GM10847 (cell line): Measurements from ENCODE around the gene PPP1R8.

Experiments
- POLR2A ChIP-seq: IDR thresholded peaks from 2 replicates; pipeline ENCODE4 v1.6.1; 2011; ENCODE audit not compliant: insufficient read length; ENCODE audit errors: extremely low read depth

PPP1R8 gene

DNA sequence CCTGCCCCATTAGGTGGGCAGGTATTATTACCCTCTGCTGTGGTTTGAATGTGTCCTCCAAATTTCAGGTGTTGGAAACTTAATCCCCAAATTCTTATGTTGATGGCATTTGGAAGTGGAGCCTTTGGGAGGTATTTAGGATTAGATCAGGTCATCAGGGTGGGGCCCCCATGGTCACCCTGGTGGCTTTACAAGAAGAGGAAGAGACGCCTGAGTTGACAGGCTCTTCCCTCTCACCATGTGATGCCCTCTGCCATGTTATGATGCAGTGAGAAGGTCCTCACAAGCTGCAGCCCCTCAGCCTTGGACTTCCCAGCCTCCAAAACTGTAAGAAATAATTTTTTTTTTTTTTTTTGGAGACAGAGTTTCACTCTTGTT is 32.9 kb downstream of the PPP1R8 start:
- no peak for TF ChIP-seq POLR2A

DNA sequence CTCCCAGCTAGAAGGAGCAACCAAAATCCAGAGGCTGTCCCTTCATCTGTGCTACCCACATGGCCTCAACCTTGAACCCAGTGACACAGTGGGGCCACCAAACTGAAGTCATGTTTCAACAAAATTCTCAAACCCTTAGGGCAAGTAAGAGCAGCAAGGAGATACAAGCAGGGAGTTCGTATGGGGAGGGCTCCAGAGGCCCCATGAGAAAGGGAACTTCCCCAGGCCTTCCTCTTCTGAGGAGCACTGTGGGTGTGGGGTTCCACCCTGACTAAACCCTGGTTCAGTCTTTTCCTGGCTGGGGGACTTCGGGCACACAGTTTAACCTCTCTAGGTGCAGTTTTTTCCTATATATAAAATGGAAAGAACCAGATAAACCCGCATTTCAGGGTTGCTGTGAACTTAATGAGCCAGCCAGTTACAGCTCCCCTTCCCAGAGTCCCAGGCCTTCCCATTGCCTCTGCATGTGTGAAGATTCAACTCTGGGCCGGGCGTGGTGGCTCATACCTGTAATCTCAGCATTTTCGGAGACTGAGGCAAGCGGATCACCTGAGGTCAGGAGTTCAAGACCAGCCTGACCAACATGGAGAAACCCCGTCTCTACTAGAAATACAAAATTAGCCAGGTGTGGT is 33.8 kb downstream of the PPP1R8 start:
- TF ChIP-seq POLR2A, result no peak

DNA sequence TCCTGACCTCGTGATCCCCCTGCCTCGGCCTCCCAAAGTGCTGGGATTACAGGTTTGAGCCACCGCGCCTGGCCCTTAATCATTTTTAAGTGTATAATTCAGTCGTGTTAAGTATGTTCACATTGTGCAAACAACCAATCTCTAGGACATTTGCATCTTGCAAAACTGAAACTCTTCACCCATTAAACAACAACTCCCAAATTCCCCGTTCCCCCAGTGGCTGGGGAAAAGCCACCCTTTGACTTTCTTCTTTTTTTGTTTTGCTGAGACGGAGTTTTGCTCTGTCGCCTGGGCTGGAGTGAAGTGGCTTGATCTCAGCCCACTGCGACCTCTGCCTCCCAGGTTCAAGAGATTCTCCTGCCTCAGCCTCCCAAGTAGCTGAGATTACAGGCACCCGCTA is 35.2 kb downstream of the PPP1R8 start:
- no peak for TF ChIP-seq POLR2A

DNA sequence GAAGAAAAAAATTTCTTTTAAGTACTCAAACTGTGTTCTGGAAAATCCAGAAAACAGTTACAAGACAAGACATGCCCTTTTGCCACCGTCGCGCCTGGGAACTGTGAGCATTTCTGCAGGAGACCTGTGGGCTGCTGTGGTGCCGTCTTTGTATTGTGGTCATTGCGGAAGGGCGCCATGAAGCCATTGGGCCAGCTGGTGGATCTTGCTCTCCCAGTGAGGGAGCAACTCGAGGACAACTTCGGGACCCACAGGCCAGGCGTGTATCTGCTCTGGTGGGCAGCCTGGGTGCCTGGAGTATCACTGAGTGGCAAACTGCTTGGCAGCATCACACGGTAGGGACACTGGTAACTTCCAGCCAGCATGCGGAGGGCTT is 38.0 kb downstream of the PPP1R8 start:
- no peak for TF ChIP-seq POLR2A

DNA sequence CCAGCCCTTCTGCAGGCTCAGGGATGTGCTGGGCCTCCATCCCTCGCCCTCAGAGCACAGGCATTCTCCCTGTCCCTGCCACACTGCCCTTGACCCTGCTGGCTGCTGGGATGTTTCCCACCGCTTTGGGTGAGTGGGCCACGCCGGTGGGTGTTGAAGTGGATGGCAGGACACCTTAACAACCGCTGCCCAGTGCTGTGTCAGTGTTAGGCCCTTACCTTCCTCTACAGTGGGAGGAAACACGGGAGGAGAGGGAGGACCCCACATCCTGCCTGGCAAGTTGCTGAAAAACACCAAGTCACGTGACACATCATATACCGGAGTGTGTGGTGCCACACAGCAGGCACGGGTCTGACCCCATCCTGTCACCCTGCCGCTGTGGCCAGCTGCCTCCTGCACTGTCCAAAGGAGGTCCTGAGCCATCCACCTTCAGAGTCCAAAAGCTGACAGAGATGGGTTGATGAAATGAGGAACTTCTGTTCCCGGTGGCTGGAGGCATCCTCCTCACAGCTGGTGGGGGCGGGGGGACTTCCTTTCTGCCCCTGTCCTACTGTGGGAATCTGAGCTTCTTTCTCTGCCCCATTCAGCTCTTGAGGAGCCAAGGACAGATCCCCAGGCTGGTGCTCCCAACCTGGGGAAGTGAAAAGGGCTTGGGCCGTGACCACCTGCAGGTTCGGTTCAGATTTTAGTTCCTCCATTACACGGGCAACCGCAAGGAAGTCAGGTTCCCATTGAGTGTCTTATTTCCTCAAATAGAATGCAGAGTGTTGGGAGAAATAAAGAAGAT is 38.5 kb downstream of the PPP1R8 start:
- TF ChIP-seq POLR2A, result peak; percentile 38

DNA sequence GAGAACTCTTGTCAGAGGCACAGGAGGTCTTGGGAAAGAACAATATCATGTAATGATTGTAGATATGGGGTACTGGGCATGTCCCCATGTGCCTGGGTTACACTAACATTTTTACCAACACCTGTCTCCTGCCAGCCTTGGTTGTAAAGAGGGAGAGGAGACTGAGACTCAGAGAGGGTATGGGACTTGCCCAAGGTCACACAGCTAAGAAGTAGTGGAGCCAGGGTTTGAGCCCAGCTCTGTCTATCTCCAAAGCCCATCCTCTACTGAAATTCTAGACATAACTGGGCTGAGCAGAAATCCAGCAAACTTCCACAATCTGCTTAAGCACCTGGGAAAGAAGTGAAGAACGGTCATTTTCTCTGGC is 39.1 kb downstream of the PPP1R8 start:
- TF ChIP-seq POLR2A, result no peak

DNA sequence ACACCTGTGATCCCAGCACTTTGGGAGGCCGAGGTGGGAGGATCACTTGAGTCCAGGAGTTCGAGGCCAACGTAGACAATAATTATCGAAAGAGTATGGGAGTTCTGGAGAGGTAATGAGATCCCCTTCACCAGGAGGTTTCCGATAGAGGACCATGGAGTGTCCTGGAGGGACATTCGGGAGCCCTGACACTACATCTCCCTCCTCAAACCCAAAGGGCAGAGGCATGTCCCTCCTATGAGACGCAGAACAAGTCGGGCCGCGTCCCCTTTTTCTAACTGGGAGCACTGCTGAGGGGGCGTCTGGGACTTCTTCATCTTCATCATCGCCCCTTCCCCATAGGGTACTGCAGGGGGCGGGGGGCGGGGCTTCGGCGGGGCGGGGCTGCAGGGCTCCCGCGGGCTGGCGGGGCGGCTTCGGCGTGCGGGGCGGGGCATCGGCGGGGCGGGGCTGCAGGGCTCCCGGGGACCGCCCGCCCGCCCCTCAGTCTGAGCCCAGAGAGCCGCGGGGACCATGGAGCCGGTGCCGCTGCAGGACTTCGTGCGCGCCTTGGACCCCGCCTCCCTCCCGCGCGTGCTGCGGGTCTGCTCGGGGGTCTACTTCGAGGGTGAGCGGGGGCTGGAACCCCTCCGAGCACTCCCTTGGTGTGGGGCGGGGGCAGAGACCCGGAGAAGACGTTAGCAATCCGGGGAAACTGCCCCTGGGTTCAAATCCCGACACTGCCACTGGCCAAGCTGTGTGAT is 41.6 kb downstream of the PPP1R8 start, which contains the start of gene THEMIS2:
Gene THEMIS2 (plus strand): TSS at position 486 of the 743 bp plus-strand sequence. CDS start 28 bp downstream, at position 514.
- TF ChIP-seq POLR2A, result peak; percentile 76

DNA sequence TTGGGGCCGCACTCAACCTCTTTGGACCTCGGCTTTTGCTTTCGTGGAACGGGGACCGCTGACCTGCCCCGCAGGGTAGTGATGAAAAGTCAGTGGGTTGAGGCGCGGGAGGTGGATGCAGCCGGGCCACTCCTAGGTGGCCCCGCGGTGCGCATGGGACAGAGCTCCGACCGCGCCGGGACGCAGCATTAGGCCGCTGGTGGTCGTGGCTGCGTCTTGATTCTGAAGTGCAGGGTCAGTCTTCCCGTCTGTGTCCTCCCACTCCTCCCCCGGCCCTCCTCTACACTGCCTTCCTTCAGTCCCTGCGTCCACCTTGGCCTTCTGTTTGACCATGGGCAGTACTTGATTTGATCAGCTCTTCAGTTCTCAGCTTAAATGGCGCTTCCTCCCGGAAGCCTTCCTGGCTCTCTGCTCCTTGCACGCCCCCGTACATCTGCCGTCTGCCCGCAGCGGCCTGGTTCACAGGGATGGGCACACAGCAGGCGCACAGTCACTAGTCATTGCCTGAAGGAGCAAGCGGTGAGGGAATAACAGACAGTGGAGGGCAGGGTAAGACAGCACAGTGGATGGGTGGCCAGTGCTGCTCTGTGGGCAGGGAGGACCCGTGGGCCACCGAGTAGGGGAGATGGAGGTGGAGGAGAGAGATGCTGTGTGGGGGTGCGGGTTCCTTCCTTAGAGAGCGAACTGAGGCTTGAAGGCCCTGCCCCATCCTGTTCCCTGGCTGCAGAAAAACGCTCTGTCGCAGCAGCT is 42.4 kb downstream of the PPP1R8 start:
- TF ChIP-seq POLR2A, result no peak

DNA sequence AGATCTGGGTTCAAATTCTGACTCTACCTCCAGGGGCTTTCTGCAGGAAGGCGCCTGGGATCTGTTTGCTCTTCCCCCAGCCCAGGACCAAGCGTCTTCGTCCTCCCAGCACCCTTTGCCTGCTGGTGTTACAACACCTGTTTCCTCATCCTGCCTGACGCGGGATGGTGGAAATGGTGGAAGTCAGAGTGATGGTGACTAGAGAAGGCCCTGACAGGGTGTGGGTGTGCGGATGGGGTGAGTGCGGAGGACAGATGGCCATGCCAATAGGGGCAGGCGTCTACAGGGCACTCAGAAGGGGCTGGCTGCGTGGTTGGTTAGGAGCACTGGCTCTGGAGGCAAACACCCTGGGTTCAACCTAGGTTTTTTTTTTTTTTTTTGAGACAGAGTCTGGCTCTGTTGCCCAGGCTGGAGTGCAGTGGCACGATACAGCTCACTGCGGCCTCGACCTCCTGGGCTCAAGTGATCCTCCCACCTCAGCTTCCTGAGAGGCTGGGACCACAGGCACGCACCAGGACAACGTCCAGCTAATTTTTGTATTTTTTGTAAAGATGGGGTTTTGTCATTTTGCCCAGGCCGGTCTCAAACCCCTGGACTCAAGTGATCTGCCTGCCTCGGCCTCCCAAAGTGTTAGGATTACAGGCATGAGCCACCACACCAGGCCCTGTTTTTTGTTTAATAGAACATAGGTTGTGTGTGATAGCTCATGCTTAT is 43.2 kb downstream of the PPP1R8 start:
- TF ChIP-seq POLR2A, result peak; percentile 6

DNA sequence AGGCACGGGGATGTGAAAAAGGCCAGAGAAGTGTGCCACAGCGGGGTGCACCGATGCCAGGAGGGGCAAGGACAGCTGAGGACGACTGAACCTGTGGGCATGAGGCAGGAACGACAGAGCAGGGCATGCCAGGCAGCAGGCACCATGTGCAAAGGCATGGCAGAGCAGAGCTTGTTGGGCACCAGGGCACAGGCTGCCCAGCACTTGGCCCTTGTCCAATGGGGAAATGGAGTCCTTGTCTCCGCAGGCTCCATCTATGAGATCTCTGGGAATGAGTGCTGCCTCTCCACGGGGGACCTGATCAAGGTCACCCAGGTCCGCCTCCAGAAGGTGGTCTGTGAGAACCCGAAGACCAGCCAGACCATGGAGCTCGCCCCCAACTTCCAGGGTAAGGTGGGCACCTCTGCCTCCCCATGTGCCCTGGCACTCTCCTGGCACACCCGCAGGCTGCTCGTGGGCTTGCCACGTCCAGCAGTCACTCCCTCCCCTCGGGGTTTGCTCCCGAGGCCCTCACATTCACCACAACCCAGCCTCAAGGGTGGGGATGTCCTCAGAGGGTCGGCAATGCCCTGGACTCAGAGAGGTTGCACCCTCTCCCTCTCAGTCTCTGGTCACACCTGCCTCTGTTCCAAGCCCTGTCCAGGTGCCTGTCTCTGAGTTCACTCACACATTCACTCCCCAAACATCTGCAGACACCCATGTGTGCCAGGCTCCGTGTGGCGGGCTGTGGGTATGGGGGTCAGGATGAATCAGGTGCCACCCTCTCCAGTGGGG is 45.9 kb downstream of the PPP1R8 start:
- TF ChIP-seq POLR2A, result no peak

DNA sequence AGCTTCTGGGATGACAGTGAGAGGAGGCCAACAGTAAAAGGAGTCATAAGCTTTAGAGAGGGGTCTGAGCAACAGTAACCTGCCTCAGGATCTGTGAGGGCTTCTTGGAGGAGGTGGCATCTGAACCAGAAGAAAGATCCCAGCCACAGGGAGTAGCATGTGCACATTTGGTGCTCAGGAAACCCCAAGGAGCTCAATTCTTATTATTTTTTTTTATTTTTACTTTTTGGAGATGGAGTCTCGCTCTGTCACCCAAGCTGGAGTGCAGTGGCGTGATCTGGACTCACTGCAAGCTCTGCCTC is 46.5 kb downstream of the PPP1R8 start:
- TF ChIP-seq POLR2A, result no peak

DNA sequence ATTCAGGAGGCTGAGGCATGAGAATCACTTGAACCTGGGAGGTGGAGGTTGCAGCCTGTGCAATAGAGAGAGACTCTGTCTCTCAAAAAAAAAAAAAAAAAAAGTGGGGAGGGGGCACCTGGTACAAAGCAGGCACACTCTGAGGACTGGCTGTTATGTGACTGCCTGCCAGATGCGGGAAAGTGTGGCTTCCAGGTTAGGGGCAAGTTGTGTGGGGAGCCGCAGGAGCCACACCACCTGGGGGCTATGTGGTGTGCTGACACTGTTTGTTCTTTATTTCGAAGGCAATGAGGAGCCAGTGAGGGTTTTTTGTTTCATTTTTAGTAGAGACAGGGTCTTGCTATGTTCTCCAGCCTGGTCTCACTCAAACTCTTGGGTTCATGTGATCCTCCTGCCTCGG is 47.5 kb downstream of the PPP1R8 start:
- no peak for TF ChIP-seq POLR2A

DNA sequence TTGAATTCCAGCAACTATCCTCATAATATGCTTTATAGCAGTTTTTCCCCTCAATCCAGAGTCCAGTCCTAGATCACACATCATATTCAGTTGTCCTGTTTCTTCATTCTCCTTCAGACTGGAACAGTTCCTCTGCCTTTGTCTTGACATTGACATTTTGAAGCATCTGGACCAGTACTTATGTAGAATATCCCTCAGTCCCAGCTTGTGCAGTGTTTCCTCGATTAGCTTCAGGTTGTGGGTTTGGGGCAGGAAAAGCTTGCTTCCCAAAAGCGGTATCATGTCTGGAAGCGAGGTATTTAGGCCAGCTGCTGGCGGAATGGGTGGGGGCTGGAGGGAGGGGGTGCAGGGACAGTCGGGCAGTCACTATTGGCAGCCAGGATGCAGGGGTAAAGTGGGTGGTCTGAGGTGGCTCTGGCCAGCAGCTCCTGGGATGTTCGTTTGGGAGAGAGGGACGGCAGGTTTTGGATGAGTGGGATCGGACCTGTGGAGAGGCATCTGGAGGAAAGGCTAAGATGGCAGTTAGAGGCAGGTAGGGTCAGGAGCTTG is 48.3 kb downstream of the PPP1R8 start:
- no peak for TF ChIP-seq POLR2A
